Caco-2 (cell line): ENCODE results near the gene SCUBE1. TPM values are rescaled to one million over a fixed set of nuclear protein-coding genes. Genes with fewer than 3 reads are reported as not detected.

ENCODE experiments used
- BruUV-seq: library from RNA; stranded (reverse); fragments of 400-500 nt; replicated peaks from 2 replicates; lab custom pipeline; 2021; lab: Mats Ljungman, UMichigan
- CTCF ChIA-PET: fragments of 300-600 bp; sonication (Branson Sonifier 250); formaldehyde crosslinking; loops from one replicate; lab custom pipeline; 2022; ENCODE audit warnings: antibody characterized with exemption; lab: Charles Lee
- POLR2A ChIA-PET: fragments of 300-600 bp; sonication (Branson Sonifier 250); formaldehyde crosslinking; loops from one replicate; lab custom pipeline; 2022; ENCODE audit warnings: antibody characterized with exemption; lab: Charles Lee
- DNase-seq, 2 experiments: peaks; one replicate each; pipeline versions ENCODE4 v3.0.0 to v3.0.0-alpha.2; 2020 to 2022
- H3K27me3 ChIP-seq: replicated peaks from 2 replicates; pipeline ENCODE4 v1.6.0; 2011; ENCODE audit warnings: low read length; ENCODE audit not compliant: control insufficient read depth, insufficient read depth
- H3K36me3 ChIP-seq: 2 replicates; pipeline ENCODE4 v1.5.1; 2011; ENCODE audit warnings: low read length; ENCODE audit not compliant: control insufficient read depth, insufficient read depth
- H3K4me1 ChIP-seq: fragments of 250-450 bp; sonication (Bioruptor Pico); 2 replicates; pipeline ENCODE4 v1.5.1; 2020; ENCODE audit warnings: mild to moderate bottlenecking
- H3K4me3 ChIP-seq: 2 replicates; pipeline ENCODE4 v1.5.1; 2011; ENCODE audit warnings: low read depth, mild to moderate bottlenecking, control low read depth, low read length
- H3K9me3 ChIP-seq: fragments of 250-450 bp; sonication (Bioruptor Pico); 2 replicates; pipeline ENCODE4 v1.5.1; 2020; ENCODE audit warnings: mild to moderate bottlenecking, moderate library complexity
- H3K27ac Mint-ChIP-seq: one replicate; pipeline ENCODE4 v1.8.0; 2022; ENCODE audit warnings: mixed read lengths; ENCODE audit not compliant: unreplicated experiment
- H3K27me3 Mint-ChIP-seq: one replicate; pipeline ENCODE4 v1.8.0; 2022; ENCODE audit warnings: mixed read lengths; ENCODE audit not compliant: insufficient read depth, unreplicated experiment
- H3K36me3 Mint-ChIP-seq: one replicate; pipeline ENCODE4 v1.8.0; 2022; ENCODE audit warnings: mild to moderate bottlenecking, mixed read lengths; ENCODE audit not compliant: insufficient read depth, unreplicated experiment
- H3K4me1 Mint-ChIP-seq: one replicate; pipeline ENCODE4 v1.8.0; 2022; ENCODE audit warnings: low read depth, mixed read lengths; ENCODE audit not compliant: unreplicated experiment
- H3K4me3 Mint-ChIP-seq: one replicate; pipeline ENCODE4 v1.8.0; 2022; ENCODE audit warnings: mild to moderate bottlenecking, moderate library complexity, mixed read lengths; ENCODE audit not compliant: unreplicated experiment
- H3K9me3 Mint-ChIP-seq: one replicate; pipeline ENCODE4 v1.8.0; 2022; ENCODE audit warnings: mixed read lengths; ENCODE audit not compliant: unreplicated experiment
- intact Hi-C: fragments of 100-400 bp; cut with micrococcal nuclease; formaldehyde crosslinking; loops from one replicate; pipeline ENCODE4 v1.10.0; 2022; ENCODE audit not compliant: unreplicated experiment
- total RNA-seq: library from RNA; stranded (reverse); gene quantifications from 2 replicates; pipeline ENCODE4 v1.2.3, GENCODE V29; 2022
- TF ChIP-seq, protein P1 (sequence below), 2 experiments: fragments of 200-600 bp in 1 of 2; IDR thresholded peaks; 1 replicate in 1 of 2; 2 replicates in 1 of 2; pipeline versions ENCODE4 v1.5.1 to v1.8.0; 2011 to 2022; ENCODE audit warnings: antibody characterized with exemption in 1 of 2, control low read depth in 1 of 2, inconsistent platforms in 1 of 2, low read depth in 1 of 2, low read length in 1 of 2, mild to moderate bottlenecking in 1 of 2, moderate library complexity in 1 of 2; ENCODE audit not compliant: insufficient read depth in 1 of 2, severe bottlenecking in 1 of 2, unreplicated experiment in 1 of 2

The SCUBE1 gene
- total RNA-seq, 1 experiment from 2014 or later: not detected

GRCh38 chr22:43202326-43202725 lies 140.8 kb downstream of the SCUBE1 start:
- TF ChIP-seq, protein P1, sequence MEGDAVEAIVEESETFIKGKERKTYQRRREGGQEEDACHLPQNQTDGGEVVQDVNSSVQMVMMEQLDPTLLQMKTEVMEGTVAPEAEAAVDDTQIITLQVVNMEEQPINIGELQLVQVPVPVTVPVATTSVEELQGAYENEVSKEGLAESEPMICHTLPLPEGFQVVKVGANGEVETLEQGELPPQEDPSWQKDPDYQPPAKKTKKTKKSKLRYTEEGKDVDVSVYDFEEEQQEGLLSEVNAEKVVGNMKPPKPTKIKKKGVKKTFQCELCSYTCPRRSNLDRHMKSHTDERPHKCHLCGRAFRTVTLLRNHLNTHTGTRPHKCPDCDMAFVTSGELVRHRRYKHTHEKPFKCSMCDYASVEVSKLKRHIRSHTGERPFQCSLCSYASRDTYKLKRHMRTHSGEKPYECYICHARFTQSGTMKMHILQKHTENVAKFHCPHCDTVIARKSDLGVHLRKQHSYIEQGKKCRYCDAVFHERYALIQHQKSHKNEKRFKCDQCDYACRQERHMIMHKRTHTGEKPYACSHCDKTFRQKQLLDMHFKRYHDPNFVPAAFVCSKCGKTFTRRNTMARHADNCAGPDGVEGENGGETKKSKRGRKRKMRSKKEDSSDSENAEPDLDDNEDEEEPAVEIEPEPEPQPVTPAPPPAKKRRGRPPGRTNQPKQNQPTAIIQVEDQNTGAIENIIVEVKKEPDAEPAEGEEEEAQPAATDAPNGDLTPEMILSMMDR (IDR thresholded peaks at IDR 0.05; ENCODE audit: insufficient read depth in 1 of 2, low read depth in 1 of 2, low read length in 1 of 2, severe bottlenecking in 1 of 2, unreplicated experiment in 1 of 2): no peak
- Histone ChIP-seq H3K9me3 (no peaks in the 10 kb centered on the region), H3K4me3 (no peak overlapping the region), H3K36me3 (no peaks in the 10 kb centered on the region), H3K4me1 (no peaks in the 10 kb centered on the region), H3K27me3 (no peaks in the 10 kb centered on the region)
- no peak for DNase-seq
- Mint-ChIP-seq H3K36me3 (no peaks in the 10 kb centered on the region), H3K4me1 (no peaks in the 10 kb centered on the region), H3K27me3 (no peaks in the 10 kb centered on the region), H3K4me3 (no peak overlapping the region), H3K9me3 (no peaks in the 10 kb centered on the region), H3K27ac (no peak overlapping the region)
- BruUV-seq: no TSS peak
- POLR2A ChIA-PET: no interaction called here
- CTCF ChIA-PET: no interaction called here
- intact Hi-C loops: no loop called here

GRCh38 chr22:43201486-43202219 lies 141.5 kb downstream of the SCUBE1 start:
- Histone ChIP-seq H3K9me3 (no peaks in the 10 kb centered on the region), H3K4me1 (no peaks in the 10 kb centered on the region), H3K4me3 (no peak overlapping the region), H3K27me3 (no peaks in the 10 kb centered on the region), H3K36me3 (no peaks in the 10 kb centered on the region)
- Mint-ChIP-seq H3K4me1 (no peaks in the 10 kb centered on the region), H3K36me3 (no peaks in the 10 kb centered on the region), H3K9me3 (no peaks in the 10 kb centered on the region), H3K27me3 (no peaks in the 10 kb centered on the region), H3K4me3 (no peak overlapping the region), H3K27ac (no peak overlapping the region)
- BruUV-seq: no TSS peak
- POLR2A ChIA-PET: interaction anchor here (0.8 kb wide), 1 partner anchor 14 kb away, joined by 12 read pairs; the partner anchor contains the start of gene TTLL12
- CTCF ChIA-PET: no interaction called here
- TF ChIP-seq, protein P1 (IDR thresholded peaks at IDR 0.05; ENCODE audit: insufficient read depth in 1 of 2, low read depth in 1 of 2, low read length in 1 of 2, severe bottlenecking in 1 of 2, unreplicated experiment in 1 of 2): no peak
- DNase-seq: no peak
- intact Hi-C loops: no loop called here

GRCh38 chr22:43200555-43200954 lies 142.6 kb downstream of the SCUBE1 start:
- no peaks in the 10 kb centered on the region for H3K4me1 Mint-ChIP-seq

More at GRCh38 chr22:43200555-43200954, 142.6 kb downstream of the SCUBE1 start:
- DNase-seq: no peak
- Mint-ChIP-seq H3K27ac (no peak overlapping the region), H3K36me3 (no peaks in the 10 kb centered on the region), H3K27me3 (no peaks in the 10 kb centered on the region), H3K4me3 (no peak overlapping the region), H3K9me3 (no peaks in the 10 kb centered on the region)
- ChIA-PET CTCF (no interaction called here), POLR2A (no interaction called here)
- no peaks in the 10 kb centered on the region for H3K4me1 ChIP-seq
- H3K27me3 ChIP-seq: no peaks in the 10 kb centered on the region
- intact Hi-C loops: no loop called here
- no TSS peak for BruUV-seq
- no peaks in the 10 kb centered on the region for H3K36me3 ChIP-seq
- H3K4me3 ChIP-seq: no peak overlapping the region
- TF ChIP-seq, protein P1 (IDR thresholded peaks at IDR 0.05; ENCODE audit: insufficient read depth in 1 of 2, low read depth in 1 of 2, low read length in 1 of 2, severe bottlenecking in 1 of 2, unreplicated experiment in 1 of 2): no peak
- H3K9me3 ChIP-seq: no peaks in the 10 kb centered on the region
